ENCODE results near the gene ABLIM1.

DNA sequence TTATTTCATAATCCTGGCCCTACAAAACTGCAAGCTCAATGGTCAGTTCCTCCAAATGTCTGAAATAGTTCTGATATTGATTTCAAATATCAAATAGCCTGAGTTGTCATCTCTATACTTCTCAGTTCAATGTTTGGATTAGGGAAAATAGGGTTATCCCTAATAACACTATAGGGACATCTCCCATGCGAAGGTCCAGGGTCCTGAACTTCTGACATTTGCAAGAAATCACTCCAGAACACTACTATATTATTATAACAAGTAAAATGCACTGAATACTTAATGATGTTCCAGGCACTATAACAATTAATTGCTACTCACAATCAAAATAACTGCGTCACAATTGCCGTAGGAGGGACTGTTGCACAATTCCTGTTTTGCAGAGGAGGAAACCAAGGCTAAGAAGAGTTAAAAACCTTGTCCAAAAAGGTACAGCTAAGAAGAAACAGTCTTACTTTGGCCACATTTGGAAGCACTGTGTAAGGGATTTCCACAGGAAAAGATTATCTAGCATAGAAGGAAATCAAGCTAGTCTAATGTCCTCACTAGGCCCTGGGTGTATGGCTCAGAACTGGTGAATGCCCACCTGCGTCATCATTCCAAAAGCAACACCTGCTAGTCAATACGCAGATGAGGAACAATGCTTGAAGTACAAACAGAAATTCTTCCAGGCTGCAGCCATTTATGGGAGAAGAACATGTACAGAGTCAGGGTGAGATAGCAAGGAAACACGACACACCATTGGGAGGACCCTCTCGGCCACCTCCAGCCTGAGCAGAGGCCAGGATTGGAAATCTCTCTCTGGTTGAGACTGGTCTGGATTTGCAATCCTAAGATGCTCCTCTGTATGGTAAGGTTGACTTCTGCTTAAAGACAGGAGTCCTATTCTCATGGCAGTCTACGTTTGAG, 48.3 kb downstream of the ABLIM1 start:
- TF ChIP-seq, protein P1, sequence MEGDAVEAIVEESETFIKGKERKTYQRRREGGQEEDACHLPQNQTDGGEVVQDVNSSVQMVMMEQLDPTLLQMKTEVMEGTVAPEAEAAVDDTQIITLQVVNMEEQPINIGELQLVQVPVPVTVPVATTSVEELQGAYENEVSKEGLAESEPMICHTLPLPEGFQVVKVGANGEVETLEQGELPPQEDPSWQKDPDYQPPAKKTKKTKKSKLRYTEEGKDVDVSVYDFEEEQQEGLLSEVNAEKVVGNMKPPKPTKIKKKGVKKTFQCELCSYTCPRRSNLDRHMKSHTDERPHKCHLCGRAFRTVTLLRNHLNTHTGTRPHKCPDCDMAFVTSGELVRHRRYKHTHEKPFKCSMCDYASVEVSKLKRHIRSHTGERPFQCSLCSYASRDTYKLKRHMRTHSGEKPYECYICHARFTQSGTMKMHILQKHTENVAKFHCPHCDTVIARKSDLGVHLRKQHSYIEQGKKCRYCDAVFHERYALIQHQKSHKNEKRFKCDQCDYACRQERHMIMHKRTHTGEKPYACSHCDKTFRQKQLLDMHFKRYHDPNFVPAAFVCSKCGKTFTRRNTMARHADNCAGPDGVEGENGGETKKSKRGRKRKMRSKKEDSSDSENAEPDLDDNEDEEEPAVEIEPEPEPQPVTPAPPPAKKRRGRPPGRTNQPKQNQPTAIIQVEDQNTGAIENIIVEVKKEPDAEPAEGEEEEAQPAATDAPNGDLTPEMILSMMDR (conservative IDR thresholded peaks at IDR 0.05 in 1 of 2, IDR thresholded peaks at IDR 0.05 in 1 of 2; ENCODE audit: extremely low read depth in 1 of 2, insufficient read depth in 1 of 2, low read depth in 1 of 2, low read length in 2 of 2): no peak
- no peak for TF ChIP-seq EZH2 (IDR thresholded peaks at IDR 0.05; ENCODE audit: borderline replicate concordance, low read length)
